ENCODE results near the gene FGD3.

Gene FGD3

GRCh38 chr9:93072383-93072795 is 125.1 kb downstream of the FGD3 start:
- DNase-seq (ENCODE audit: low read depth), result no peak

- DNase-seq (ENCODE audit: low read depth), result no peak
Observed at GRCh38 chr9:93076101-93076791, 128.9 kb downstream of the FGD3 start.

- no peak for DNase-seq (ENCODE audit: low read depth)
Observed at GRCh38 chr9:93076792-93077128, 129.4 kb downstream of the FGD3 start.

GRCh38 chr9:93077367-93077766 is 130.0 kb downstream of the FGD3 start:
- no peak for DNase-seq (ENCODE audit: low read depth)

GRCh38 chr9:93077811-93078210 is 130.5 kb downstream of the FGD3 start:
- no peak for DNase-seq (ENCODE audit: low read depth)

- DNase-seq (ENCODE audit: low read depth), result no peak
Observed at GRCh38 chr9:93079371-93079770, 132.0 kb downstream of the FGD3 start.

GRCh38 chr9:93080406-93080805 is 133.1 kb downstream of the FGD3 start:
- DNase-seq (ENCODE audit: low read depth), result no peak

GRCh38 chr9:93081081-93081529 is 133.8 kb downstream of the FGD3 start:
- no peak for DNase-seq (ENCODE audit: low read depth)

- DNase-seq (ENCODE audit: low read depth), result no peak
Observed at GRCh38 chr9:93081931-93082330, 134.6 kb downstream of the FGD3 start.

GRCh38 chr9:93082841-93083411 is 135.6 kb downstream of the FGD3 start:
- no peak for DNase-seq (ENCODE audit: low read depth)

GRCh38 chr9:93083592-93084470 is 136.5 kb downstream of the FGD3 start:
- DNase-seq (ENCODE audit: low read depth), result no peak

GRCh38 chr9:93084471-93084881 is 137.2 kb downstream of the FGD3 start:
- no peak for DNase-seq (ENCODE audit: low read depth)

- DNase-seq (ENCODE audit: low read depth), result no peak
Observed at GRCh38 chr9:93085676-93086075, 138.4 kb downstream of the FGD3 start.

Data from fibroblast of the conjunctiva (primary cell).